Esophagus muscularis mucosa (tissue), 4 donors: Measurements from ENCODE around the gene API5. TPM values are rescaled to one million over a fixed set of nuclear protein-coding genes. Genes with fewer than 3 reads are reported as not detected.

Experiments used
- DNase-seq: peaks from one replicate; pipeline ENCODE4 v3.0.0-alpha.2; 2017; ENCODE audit errors: extremely low spot score
- H3K27ac ChIP-seq, 4 donors: fragments of 200-600 bp; sonication (generic); replicated peaks in 1 of 4; 1 replicate in 3 of 4; 2 replicates in 1 of 4; pipeline ENCODE4 v1.5.1; 2016 to 2019; ENCODE audit warnings: mild to moderate bottlenecking in 1 of 4
- H3K27me3 ChIP-seq, 4 donors: fragments of 200-600 bp; sonication (generic); one replicate each; pipeline versions ENCODE4 v1.5.1 to v1.6.0; 2016 to 2019
- H3K36me3 ChIP-seq, 4 donors: fragments of 200-600 bp; sonication (generic); one replicate each; pipeline ENCODE4 v1.5.1; 2016 to 2019
- H3K4me1 ChIP-seq, 4 donors: fragments of 200-600 bp; sonication (generic); one replicate each; pipeline ENCODE4 v1.5.1; 2016 to 2019
- H3K4me3 ChIP-seq, 4 donors: fragments of 200-600 bp; sonication (generic); 1 replicate in 2 of 4; 2 replicates in 2 of 4; pipeline ENCODE4 v1.5.1; 2016 to 2019; ENCODE audit warnings: mild to moderate bottlenecking in 4 of 4, moderate library complexity in 1 of 4
- H3K9me3 ChIP-seq, 4 donors: fragments of 200-600 bp; sonication (generic); 1 replicate in 3 of 4; 2 replicates in 1 of 4; pipeline ENCODE4 v1.5.1; 2016 to 2019
- CTCF ChIP-seq, 3 experiments: fragments of 200-600 bp in 2 of 3; fragments of 450-650 bp in 1 of 3; sonication (generic) in 2 of 3; IDR thresholded peaks; one replicate each; pipeline ENCODE4 v1.5.1; 2017 to 2019; ENCODE audit warnings: antibody characterized with exemption in 3 of 3, mild to moderate bottlenecking in 2 of 3, moderate library complexity in 1 of 3
- EP300 ChIP-seq: sonication (generic); formaldehyde crosslinking; IDR thresholded peaks from one replicate; pipeline ENCODE4 v1.6.1; 2017; ENCODE audit warnings: antibody characterized with exemption
- POLR2A ChIP-seq: fragments of 450-650 bp; IDR thresholded peaks from one replicate; pipeline ENCODE4 v1.6.1; 2017; ENCODE audit warnings: antibody characterized with exemption, moderate library complexity, mild to moderate bottlenecking, low read depth
- POLR2AphosphoS5 ChIP-seq, 2 donors: sonication (generic); formaldehyde crosslinking; IDR thresholded peaks; one replicate each; pipeline ENCODE4 v1.6.1; 2017; ENCODE audit warnings: antibody characterized with exemption in 2 of 2
- WGBS: methylation state at CpG from one replicate; pipeline ENCODE4 v1.1.5; 2018; 5-methylcytosine and 5-hydroxymethylcytosine counted together
- intact Hi-C: fragments of 100-400 bp; cut with DNase I; formaldehyde crosslinking; loops from one replicate; pipeline ENCODE4 v1.15.1; 2023
- total RNA-seq, 4 donors: library from RNA; depleted of rRNA; stranded (reverse); fragments of >200 nt; gene quantifications; one replicate each; pipeline versions ENCODE4 v1.1.0 to v1.2.1, GENCODE V29; 2016

API5 gene
- total RNA-seq, 4 donors from 2014 or later, result 84.4 to 105 (median 91.9) TPM

- intact Hi-C loops, result no loop called here
- WGBS, result 66% methylated on average over 5 of the region's 5 CpGs
- no peak overlapping the region for H3K27ac ChIP-seq
Observed at GRCh38 chr11:43366677-43367076, 54.9 kb downstream of the API5 start.

GRCh38 chr11:43367382-43368178 lies 55.8 kb downstream of the API5 start:
- Histone ChIP-seq H3K36me3 (peaks cover 0 to 32% (median 16%) of the 10 kb centered on the region in 4 donors), H3K9me3 (no peaks in the 10 kb centered on the region), H3K27ac (no peak overlapping the region), H3K4me1 (peaks cover 11 to 50% (median 37%) of the 10 kb centered on the region in 4 donors), H3K27me3 (no peaks in the 10 kb centered on the region), H3K4me3 (no peak overlapping the region)
- TF ChIP-seq CTCF (IDR thresholded peaks at IDR 0.05) (no peak), EP300 (no peak), POLR2AphosphoS5 (IDR thresholded peaks at IDR 0.05) (no peak), POLR2A (no peak)
- intact Hi-C loops, result no loop called here
- WGBS, result 52% methylated on average over 7 of the region's 7 CpGs
- no peak for DNase-seq

More at GRCh38 chr11:43366677-43367076, 54.9 kb downstream of the API5 start:
- no peak for DNase-seq
- TF ChIP-seq CTCF (IDR thresholded peaks at IDR 0.05), result no peak
- TF ChIP-seq POLR2AphosphoS5 (IDR thresholded peaks at IDR 0.05), result no peak
- no peak for TF ChIP-seq EP300
- no peak for TF ChIP-seq POLR2A
- no peaks in the 10 kb centered on the region for H3K27me3 ChIP-seq
- peaks cover 0 to 31% (median 10%) of the 10 kb centered on the region in 4 donors for H3K36me3 ChIP-seq
- H3K4me3 ChIP-seq, result no peak overlapping the region
- peaks cover 11 to 55% (median 43%) of the 10 kb centered on the region in 4 donors for H3K4me1 ChIP-seq
- no peaks in the 10 kb centered on the region for H3K9me3 ChIP-seq

GRCh38 chr11:43376065-43376464 lies 64.3 kb downstream of the API5 start:
- Histone ChIP-seq H3K4me1 (peaks cover 0 to 20% (median 14%) of the 10 kb centered on the region in 4 donors), H3K4me3 (no peak overlapping the region), H3K36me3 (peaks cover 0 to 21% (median 11%) of the 10 kb centered on the region in 4 donors), H3K9me3 (no peaks in the 10 kb centered on the region), H3K27me3 (no peaks in the 10 kb centered on the region), H3K27ac (no peak overlapping the region)
- no peak for DNase-seq
- intact Hi-C loops, result no loop called here
- TF ChIP-seq EP300 (no peak), POLR2A (no peak), POLR2AphosphoS5 (IDR thresholded peaks at IDR 0.05) (no peak), CTCF (IDR thresholded peaks at IDR 0.05) (no peak)
- WGBS, result 91% methylated on average over 2 of the region's 2 CpGs

GRCh38 chr11:43376594-43376993 lies 64.8 kb downstream of the API5 start:
- intact Hi-C loops, result no loop called here
- no peaks in the 10 kb centered on the region for H3K27me3 ChIP-seq
- H3K4me1 ChIP-seq, result peaks cover 0 to 20% (median 14%) of the 10 kb centered on the region in 4 donors
- H3K36me3 ChIP-seq, result peaks cover 0 to 21% (median 11%) of the 10 kb centered on the region in 4 donors
- DNase-seq, result no peak
- H3K27ac ChIP-seq, result no peak overlapping the region
- H3K9me3 ChIP-seq, result no peaks in the 10 kb centered on the region
- WGBS, result 54% methylated on average over 2 of the region's 2 CpGs
- no peak for TF ChIP-seq POLR2AphosphoS5 (IDR thresholded peaks at IDR 0.05)
- no peak for TF ChIP-seq EP300
- TF ChIP-seq POLR2A, result no peak
- no peak for TF ChIP-seq CTCF (IDR thresholded peaks at IDR 0.05)
- no peak overlapping the region for H3K4me3 ChIP-seq
